PC-9 (cell line): ENCODE data around the gene LRIG2.

Source experiments
- CTCF ChIP-seq: fragments of 200-600 bp; sonication (generic); conservative IDR thresholded peaks from 2 replicates; pipeline ENCODE4 v1.6.1; 2017; ENCODE audit warnings: mixed run types, antibody characterized with exemption, mild to moderate bottlenecking, moderate library complexity
- EZH2 ChIP-seq: fragments of 200-600 bp; sonication (generic); IDR thresholded peaks from 2 replicates; pipeline ENCODE4 v1.8.0; 2017; ENCODE audit warnings: antibody characterized with exemption, low read depth

GRCh38 chr1:113041569-113042284, 31.3 kb upstream of the LRIG2 start:
- TF ChIP-seq EZH2 (no peak), CTCF (no peak)
